DOHH2 (cell line): ENCODE measurements around the gene FANCL.

Experiments
- EZH2phosphoT487 ChIP-seq: fragments of 200-600 bp; sonication (generic); IDR thresholded peaks from 2 replicates; pipeline ENCODE4 v1.6.1; 2017; ENCODE audit warnings: borderline replicate concordance, mild to moderate bottlenecking, antibody characterized with exemption, low read length, moderate library complexity, mixed read lengths
- TF ChIP-seq, protein P1 (sequence below): fragments of 200-600 bp; sonication (generic); IDR thresholded peaks from one replicate; pipeline ENCODE4 v1.5.1; 2014; ENCODE audit warnings: antibody characterized with exemption, mild to moderate bottlenecking, low read depth, low read length; ENCODE audit not compliant: poor library complexity, severe bottlenecking

DNA sequence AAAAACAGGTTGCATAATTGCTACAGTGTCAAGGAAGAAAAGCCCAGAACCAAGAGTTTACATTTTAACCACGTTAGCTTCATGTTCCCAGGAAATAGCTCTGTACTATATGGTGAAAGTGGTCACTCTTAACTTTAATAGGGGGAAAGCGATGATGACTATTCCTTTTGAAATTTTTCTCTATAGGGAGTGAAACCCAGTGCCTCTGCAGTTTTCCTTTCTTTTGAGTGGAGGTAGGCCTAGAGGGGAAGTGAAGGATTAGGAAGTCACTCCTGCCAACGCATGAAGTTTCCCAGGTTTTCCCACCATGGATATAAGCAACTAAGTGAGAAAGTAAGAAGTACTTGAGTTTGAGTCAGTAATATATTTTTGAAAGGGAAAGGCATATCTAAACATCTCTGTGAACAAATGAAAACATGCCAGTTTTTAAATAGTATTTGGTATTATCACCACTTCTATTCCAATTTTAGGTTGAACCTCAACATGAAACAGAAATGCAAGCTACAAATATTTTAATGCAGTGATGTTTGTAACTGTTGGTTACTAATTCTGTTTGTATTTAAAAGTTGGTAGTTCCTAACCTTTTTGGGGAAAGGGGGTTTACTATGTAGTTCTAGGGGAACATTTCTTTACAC lies 102.6 kb downstream of the FANCL start:
- TF ChIP-seq, protein P1, sequence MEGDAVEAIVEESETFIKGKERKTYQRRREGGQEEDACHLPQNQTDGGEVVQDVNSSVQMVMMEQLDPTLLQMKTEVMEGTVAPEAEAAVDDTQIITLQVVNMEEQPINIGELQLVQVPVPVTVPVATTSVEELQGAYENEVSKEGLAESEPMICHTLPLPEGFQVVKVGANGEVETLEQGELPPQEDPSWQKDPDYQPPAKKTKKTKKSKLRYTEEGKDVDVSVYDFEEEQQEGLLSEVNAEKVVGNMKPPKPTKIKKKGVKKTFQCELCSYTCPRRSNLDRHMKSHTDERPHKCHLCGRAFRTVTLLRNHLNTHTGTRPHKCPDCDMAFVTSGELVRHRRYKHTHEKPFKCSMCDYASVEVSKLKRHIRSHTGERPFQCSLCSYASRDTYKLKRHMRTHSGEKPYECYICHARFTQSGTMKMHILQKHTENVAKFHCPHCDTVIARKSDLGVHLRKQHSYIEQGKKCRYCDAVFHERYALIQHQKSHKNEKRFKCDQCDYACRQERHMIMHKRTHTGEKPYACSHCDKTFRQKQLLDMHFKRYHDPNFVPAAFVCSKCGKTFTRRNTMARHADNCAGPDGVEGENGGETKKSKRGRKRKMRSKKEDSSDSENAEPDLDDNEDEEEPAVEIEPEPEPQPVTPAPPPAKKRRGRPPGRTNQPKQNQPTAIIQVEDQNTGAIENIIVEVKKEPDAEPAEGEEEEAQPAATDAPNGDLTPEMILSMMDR, result no peak
- TF ChIP-seq EZH2phosphoT487, result no peak
